Pons (tissue), 1 donor: ENCODE results near the gene TUBAL3.
"Not testable (repeated sequence)": the region's sequence is repeated elsewhere in the genome, so short reads cannot be mapped to it uniquely, and the experiment has no call there.

Experiments
- DNase-seq: peaks from one replicate; pipeline ENCODE4 v3.0.0-alpha.2; 2016; ENCODE audit warnings: low spot score

TUBAL3 gene

GRCh38 chr10:5379202-5379601 lies 25.4 kb downstream of the TUBAL3 start:
- DNase-seq = not testable (repeated sequence)

GRCh38 chr10:5376450-5376849 lies 28.2 kb downstream of the TUBAL3 start:
- DNase-seq = no peak

DNA sequence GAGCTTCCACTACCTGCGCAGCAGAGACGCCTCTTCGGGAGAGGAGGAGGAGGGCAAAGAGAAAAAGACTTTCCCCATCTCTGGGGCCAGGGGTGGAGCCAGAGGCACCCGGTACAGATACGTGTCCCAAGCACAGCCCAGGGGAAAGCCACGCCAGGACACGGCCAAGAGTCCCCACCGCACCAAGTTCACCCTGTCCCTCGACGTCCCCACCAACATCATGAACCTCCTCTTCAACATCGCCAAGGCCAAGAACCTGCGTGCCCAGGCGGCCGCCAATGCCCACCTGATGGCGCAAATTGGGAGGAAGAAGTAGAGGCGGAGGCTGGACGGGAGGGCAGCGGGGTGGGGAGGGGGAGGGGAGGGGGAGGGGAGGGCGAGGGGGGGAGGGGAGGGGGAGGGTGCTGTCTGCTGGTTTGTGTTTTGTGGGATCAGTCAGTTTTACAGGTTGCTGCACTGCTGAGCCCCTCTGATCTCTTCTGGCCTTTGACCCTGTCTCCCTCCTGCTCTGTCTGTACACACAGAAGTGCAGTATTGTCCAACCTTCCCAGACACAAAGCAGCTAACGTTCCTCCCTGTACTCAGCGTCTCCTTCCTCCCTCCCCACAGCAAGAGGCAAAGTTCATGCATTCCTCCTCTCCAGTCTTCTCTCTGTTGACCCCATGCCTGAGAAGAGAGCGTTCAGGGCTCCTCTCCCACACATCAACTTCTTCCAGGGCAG lies 30.6 kb downstream of the TUBAL3 start:
- DNase-seq = no peak

GRCh38 chr10:5373307-5373706 lies 31.3 kb downstream of the TUBAL3 start:
- no peak for DNase-seq

- DNase-seq = no peak
These were observed 33.9 kb downstream of the TUBAL3 start for GRCh38 chr10:5370493-5371352.

GRCh38 chr10:5369362-5370158 lies 35.1 kb downstream of the TUBAL3 start:
- DNase-seq = no peak

DNA sequence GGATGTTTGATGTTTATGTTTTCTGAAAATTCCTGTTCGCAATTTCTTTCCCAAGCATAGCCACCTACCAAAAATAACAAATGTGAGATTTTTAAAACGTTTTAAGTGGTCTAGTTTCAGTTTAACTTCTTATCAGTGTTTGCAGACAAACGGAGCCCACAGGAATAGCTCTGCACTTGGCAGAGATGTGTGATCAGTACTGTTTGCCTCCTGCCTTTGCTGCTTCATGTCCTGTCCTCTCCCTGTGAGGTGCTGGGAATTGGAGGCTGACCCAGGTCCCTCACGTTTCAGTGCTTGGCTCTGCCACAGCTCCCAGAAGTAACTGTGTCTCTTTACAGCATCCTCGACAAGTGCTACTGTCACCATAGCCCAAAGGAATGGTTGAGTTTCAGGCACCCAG lies 38.7 kb downstream of the TUBAL3 start:
- DNase-seq = no peak

DNA sequence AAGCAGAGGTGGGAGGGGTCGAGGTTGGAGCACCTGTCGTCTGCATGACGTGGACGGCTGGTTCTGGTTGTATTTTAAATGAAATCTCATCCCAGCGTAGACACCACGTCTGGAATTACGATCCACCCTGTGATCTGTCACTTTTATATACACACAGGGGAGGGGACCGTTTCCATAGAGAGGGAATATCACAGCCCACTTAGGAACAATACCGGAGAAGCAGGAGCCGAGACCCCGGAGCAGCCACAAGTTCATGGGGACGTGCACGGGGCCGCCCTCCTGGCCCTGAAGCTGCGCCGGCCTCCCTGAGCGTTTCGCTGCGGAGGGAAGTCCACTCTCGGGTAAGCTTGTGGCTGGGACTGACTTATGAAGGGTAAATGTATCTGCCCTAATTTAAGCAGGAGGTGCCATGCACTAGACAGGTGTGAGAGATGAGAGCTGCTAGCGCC lies 39.7 kb downstream of the TUBAL3 start, which contains the start of gene UCN3:
UCN3 (plus strand) TSS at position 77 of the 449 bp plus-strand sequence. CDS start 8,755 bp downstream, outside the sequence.
- DNase-seq = no peak

- no peak for DNase-seq
These were observed 40.3 kb downstream of the TUBAL3 start for GRCh38 chr10:5364374-5364773.

GRCh38 chr10:5362873-5363272 lies 41.8 kb downstream of the TUBAL3 start:
- no peak for DNase-seq

DNA sequence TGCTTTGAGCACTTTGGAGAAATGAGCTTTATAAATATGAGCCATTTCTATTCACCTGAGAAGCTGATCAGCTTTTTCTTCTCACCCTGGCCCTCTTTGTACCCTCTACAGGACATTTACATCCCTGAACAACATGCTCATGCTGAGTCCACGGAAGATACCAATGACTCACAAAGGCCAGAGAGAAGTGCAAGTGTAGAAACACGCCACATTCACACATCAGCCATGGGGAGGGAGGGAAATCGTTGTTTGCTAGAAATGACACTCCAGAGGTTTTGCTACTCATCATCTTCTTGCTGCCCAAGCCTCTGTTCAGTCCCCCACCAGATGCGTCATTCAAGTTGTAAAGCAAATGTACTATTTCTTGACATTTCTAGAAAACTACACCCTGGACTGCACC lies 42.7 kb downstream of the TUBAL3 start:
- DNase-seq = no peak

DNA sequence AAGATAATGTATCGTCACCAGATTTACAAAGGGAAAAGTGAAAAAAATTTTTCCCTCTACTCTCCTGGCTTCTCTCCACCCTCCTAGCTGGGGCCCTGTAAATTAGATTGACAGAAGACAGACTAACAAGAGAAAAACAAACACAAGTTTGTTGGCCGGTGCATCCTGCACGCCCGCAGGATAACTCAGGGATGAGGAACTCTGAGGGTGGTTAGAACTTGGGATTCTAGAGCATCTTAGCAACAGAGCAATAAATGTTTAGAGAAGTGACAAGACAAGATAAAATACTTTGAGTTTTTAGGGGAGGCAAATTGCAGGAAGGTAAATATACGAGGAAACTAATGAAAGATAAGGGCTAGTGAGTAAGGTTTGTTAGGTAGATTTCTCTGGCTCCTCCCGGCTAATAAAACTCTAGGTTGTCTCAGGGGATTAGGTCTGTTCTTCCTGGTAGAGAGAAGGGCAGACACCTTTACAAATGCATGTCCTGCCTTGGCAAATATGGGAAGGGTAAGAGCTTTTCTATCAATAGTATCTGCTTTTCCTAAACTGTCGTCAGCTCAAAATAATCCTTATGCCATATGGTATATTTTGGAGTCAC lies 44.2 kb downstream of the TUBAL3 start:
- DNase-seq = no peak

- no peak for DNase-seq
These were observed 48.3 kb downstream of the TUBAL3 start for GRCh38 chr10:5356302-5356763.

GRCh38 chr10:5355594-5356301 lies 48.9 kb downstream of the TUBAL3 start:
- no peak for DNase-seq

DNA sequence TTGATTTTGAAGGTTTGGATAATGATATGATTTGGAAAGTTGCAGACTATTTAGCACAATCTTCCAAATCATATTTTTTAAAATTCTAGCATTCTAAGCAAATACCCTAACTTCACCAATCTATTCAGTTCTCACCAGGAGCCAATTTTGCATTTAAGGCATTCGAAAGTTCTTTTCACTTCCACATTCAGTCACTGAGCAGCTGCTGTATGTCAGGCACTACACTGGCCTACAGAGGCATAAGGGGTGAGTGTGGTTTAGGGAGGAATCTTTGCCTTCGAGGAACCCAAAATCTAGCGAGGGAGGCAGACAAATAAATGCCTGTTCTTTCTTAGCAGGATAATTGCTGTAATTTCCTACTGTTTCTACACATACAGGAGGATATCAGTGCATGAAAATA lies 50.6 kb downstream of the TUBAL3 start:
- no peak for DNase-seq

DNA sequence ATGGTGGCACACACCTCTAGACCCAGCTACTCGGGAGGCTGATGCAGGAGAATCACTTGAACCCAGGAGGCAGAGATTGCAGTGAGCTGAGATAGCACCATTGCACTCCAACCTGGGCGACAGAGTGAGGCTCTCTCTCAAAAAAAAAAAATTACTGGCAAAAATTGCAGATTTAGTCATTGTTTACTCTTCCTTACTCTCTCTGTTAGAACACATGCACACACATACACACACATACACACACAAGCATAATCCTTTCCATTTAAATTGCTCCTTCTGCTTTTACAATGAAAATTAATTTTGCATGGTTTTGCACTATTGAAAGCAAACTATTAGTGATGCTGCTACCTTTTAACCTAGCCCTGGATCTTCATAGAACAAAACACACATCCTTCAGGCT lies 55.3 kb downstream of the TUBAL3 start:
- no peak for DNase-seq

GRCh38 chr10:5346881-5347280 lies 57.7 kb downstream of the TUBAL3 start:
- DNase-seq = no peak

- DNase-seq = no peak
These were observed 59.9 kb downstream of the TUBAL3 start for GRCh38 chr10:5344746-5345145.

GRCh38 chr10:5343979-5344378 lies 60.6 kb downstream of the TUBAL3 start:
- no peak for DNase-seq

DNA sequence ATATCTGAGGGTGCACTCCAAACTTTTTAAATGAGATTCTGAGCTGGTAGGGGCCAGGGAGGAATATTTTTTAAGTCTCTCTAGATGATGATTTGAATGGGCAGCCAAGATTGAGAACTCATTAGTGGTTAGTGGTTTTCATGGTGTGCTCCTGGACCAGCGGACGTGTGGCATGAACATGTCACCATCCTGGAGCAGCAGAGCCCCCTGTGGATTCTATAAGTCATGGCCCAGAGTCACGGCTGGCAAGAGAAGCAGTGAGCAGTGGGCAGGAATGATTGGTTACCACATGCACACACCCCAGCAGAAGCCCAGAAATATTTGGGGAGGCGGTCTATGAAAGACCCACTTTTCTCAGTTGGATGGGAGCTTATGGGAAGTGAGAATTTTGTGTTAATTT lies 61.1 kb downstream of the TUBAL3 start:
- no peak for DNase-seq
